AG04450 (cell line): ENCODE data around the gene FZD2. TPM values are rescaled to one million over a fixed set of nuclear protein-coding genes. Genes with fewer than 3 reads are reported as not detected.
A peak's percentile ranks its signal among the peaks of the same experiment; 100 is the strongest.
"Not testable (repeated sequence)": the region's sequence is repeated elsewhere in the genome, so short reads cannot be mapped to it uniquely, and the experiment has no call there.

Source experiments
- CTCF ChIA-PET: fragments of 300-600, 350-600 bp; formaldehyde crosslinking; extraction: SDS; loops from one replicate; lab custom pipeline; 2022; ENCODE audit warnings: antibody characterized with exemption, inconsistent platforms; lab: Charles Lee
- POLR2A ChIA-PET: fragments of 350-600 bp; formaldehyde crosslinking; extraction: SDS; loops from one replicate; lab custom pipeline; 2021; ENCODE audit warnings: antibody characterized with exemption, inconsistent platforms; lab: Yijun Ruan, JAX
- DNase-seq: peaks from one replicate; pipeline ENCODE4 v3.0.0-alpha.2; 2011; ENCODE audit warnings: low read depth, low spot score
- H3K27ac ChIP-seq: one replicate; pipeline ENCODE4 v1.5.1; 2012; ENCODE audit warnings: low read depth, low read length, control low read depth
- H3K27me3 ChIP-seq: one replicate; pipeline ENCODE4 v1.6.0; 2012; ENCODE audit warnings: low read length; ENCODE audit not compliant: control insufficient read depth, insufficient read depth
- H3K4me3 ChIP-seq: 2 replicates; pipeline ENCODE4 v1.5.1; 2011; ENCODE audit warnings: mild to moderate bottlenecking, low read depth, low read length, control low read depth
- H3K9me3 ChIP-seq: 2 replicates; pipeline ENCODE4 v1.5.1; 2012; ENCODE audit warnings: low read length; ENCODE audit not compliant: control insufficient read depth, insufficient read depth
- CTCF ChIP-seq: IDR thresholded peaks from 2 replicates; pipeline ENCODE4 v1.5.1; 2011; ENCODE audit warnings: low read depth, low read length, control low read depth, inconsistent platforms
- polyA plus RNA-seq: library from polyadenylated mRNA; depleted of rRNA; stranded (reverse); fragments of >200 nt; gene quantifications from 2 replicates; pipeline ENCODE4 v1.2.3, GENCODE V29; 2011

Gene FZD2
- polyA plus RNA-seq, 1 experiment: 49.4 TPM

GRCh38 chr17:44564429-44564828 is 7.1 kb downstream of the FZD2 start:
- Histone ChIP-seq H3K4me3 (no peak overlapping the region), H3K27ac (no peak overlapping the region), H3K9me3 (peaks cover 18% of the 10 kb centered on the region), H3K27me3 (no peaks in the 10 kb centered on the region)
- 0 out of 2 replicates have a peak, but pooled peaks have one; percentile 15 for TF ChIP-seq CTCF
- POLR2A ChIA-PET: no interaction called here
- CTCF ChIA-PET: interaction anchor here (1.0 kb wide), 1 partner anchor 31 kb away, joined by 3 read pairs; no protein-coding TSS in a partner anchor
- DNase-seq: no peak

DNA sequence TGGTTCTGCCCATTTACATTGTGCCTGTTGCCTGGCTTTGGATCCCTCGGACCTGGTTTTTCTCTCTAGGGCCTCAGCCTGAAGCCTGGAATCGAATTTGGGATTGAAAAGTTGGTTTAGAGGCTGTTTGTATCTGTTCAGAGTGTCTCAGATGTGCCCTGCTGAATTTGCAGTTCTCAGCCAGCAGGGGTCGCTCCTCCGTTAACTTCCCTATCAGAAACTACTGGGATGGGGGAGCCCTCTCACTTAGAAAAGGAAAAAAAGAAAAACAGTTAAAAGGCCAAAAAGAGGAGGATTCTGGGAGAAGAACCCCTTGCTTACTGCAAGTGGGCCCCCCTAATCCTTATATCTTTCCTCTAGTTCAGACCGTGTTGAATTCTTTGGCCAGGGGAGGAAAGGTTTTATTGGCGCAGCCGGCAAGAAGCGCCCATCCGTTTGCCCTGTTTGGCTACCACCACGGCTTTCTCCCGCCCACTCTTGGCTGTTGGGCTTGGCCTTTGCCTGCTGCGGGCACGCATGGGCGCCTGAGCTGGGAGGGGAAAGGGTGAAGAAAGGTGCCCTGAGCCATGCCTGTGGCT is 8.7 kb downstream of the FZD2 start:
- peaks cover 18% of the 10 kb centered on the region for H3K9me3 ChIP-seq
- peak; percentile 60 for TF ChIP-seq CTCF
- no peaks in the 10 kb centered on the region for H3K27me3 ChIP-seq
- ChIA-PET POLR2A (interaction anchor here (1.1 kb wide), 1 partner anchor 9 kb away, joined by 3 read pairs; the partner anchor contains the start of gene FZD2), CTCF (interaction anchor here (1.0 to 1.1 kb wide), 2 partner anchors 32 to 61 kb away, joined by 3 to 9 read pairs; no protein-coding TSS in a partner anchor)
- no peak for DNase-seq
- H3K4me3 ChIP-seq: no peak overlapping the region
- peak overlapping the region; percentile 39 for H3K27ac ChIP-seq

DNA sequence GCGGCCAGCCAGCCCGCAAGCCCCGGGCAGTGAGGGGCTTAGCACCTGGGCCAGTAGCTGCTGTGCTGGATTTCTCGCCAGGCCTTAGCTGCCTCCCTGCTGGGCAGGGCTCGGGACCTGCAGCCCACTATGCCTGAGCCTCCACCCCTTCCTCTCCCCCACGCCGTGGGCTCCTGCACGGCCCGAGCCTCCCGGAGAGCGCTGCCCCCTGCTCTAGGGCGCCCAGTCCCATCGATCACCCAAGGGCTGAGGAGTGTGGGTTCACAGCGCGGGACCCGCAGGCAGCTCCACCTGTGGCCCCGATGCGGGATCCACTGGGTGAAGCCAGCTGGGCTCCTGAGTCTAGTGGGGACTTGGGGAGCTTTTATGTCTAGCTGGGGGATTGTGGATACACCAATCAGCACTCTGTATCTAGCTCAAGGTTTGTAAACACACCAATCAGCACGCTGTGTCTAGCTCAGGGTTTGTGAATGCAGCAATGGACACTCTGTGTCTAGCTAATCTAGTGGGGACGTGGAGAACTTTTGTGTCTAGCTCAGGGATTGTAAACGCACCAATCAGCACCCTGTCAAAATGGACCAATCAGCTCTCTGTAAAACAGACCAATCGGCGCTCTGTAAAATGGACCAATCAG is 11.1 kb downstream of the FZD2 start:
- H3K27me3 ChIP-seq, DNase-seq, CTCF ChIA-PET, H3K27ac ChIP-seq, H3K4me3 ChIP-seq: not testable (repeated sequence)
- POLR2A ChIA-PET: interaction anchor here (1.5 kb wide), 1 partner anchor 11 kb away, joined by 4 read pairs; the partner anchor contains the start of gene FZD2
- H3K9me3 ChIP-seq: peaks cover 18% of the 10 kb centered on the region

GRCh38 chr17:44568945-44569858 is 11.9 kb downstream of the FZD2 start:
- no peak for TF ChIP-seq CTCF
- no peak for DNase-seq
- POLR2A ChIA-PET: interaction anchor here (0.7 to 1.5 kb wide), 2 partner anchors 12 to 30 kb away, joined by 4 to 8 read pairs; partner anchors contain the start of gene FZD2
- CTCF ChIA-PET: interaction anchor here (0.6 kb wide), 1 partner anchor 153 kb away, joined by 3 read pairs; no protein-coding TSS in a partner anchor
- Histone ChIP-seq H3K27me3 (no peaks in the 10 kb centered on the region), H3K9me3 (peaks cover 18% of the 10 kb centered on the region), H3K27ac (peak overlapping the region; percentile 39), H3K4me3 (no peak overlapping the region)

DNA sequence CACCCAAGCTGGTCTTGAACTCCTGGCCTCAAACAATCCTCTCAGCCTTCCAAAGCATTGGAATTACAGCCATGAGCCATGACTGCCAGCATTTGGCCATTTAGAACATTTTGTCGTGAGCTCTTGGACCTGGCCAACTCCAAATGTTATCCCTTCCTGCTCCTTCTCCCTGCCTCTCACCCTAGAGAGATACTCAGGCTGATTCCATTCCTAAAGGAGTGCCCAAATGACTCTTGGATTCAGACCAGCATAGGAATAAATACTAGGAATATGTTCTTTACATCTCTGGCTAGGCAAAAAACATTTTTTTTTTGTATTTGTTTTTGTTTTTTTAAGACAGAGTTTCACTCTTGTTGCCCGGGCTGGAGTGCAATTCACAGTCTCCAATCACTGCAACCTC is 15.5 kb downstream of the FZD2 start:
- CTCF ChIA-PET: no interaction called here
- peaks cover 9% of the 10 kb centered on the region for H3K9me3 ChIP-seq

More for the DNA sequence above, 15.5 kb downstream of the FZD2 start:
- Histone ChIP-seq H3K27me3 (no peaks in the 10 kb centered on the region), H3K27ac (no peak overlapping the region), H3K4me3 (no peak overlapping the region)
- no peak for DNase-seq
- TF ChIP-seq CTCF: no peak
- POLR2A ChIA-PET: no interaction called here
